Anterior cingulate cortex (tissue), 58 donors: Measurements from ENCODE around the gene OBSCN.

ENCODE experiments used
- DNase-seq, 58 donors: peaks; one replicate each; lab custom pipeline; 2025; lab: John Stamatoyannopoulos, UW

OBSCN gene

GRCh38 chr1:228361314-228362140, 153.7 kb downstream of the OBSCN start:
- no peak for DNase-seq

DNA sequence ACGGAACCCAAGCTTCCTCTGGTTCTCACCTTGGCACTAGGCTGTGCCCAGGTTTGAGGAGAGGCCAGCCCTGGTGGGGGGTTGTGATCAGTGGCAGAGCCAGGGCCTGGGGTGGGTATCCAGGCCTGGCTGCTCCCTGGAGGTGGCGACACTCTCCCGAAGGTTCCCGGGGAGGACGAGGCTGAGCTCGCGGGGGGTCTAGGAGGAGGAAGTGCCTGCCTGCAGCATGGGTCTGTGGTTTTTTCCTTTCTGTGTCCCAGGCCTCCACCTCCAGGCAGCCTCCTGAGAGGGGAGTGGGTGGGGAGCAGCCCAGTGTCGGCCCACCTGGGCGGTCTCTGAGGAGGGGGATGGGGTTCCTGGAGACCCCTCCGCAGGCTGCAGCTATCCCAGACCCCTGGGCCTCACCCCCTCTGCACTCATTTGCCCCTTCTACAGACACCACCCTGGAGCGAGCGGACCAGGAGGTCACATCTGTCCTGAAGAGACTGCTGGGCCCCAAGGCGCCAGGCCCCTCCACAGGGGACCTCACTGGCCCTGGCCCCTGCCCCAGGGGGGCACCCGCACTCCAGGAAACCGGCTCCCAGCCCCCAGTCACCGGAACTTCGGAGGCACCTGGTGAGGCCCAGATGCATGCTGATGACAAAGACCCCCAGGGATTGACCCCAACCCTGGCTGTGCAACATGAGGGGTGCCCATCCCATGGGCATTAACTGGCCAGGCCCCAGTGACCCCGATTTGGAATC, 154.5 kb downstream of the OBSCN start:
- no peak for DNase-seq

- no peak for DNase-seq
These were observed 155.1 kb downstream of the OBSCN start for GRCh38 chr1:228362884-228363450.

- DNase-seq: no peak
These were observed 155.8 kb downstream of the OBSCN start for GRCh38 chr1:228363686-228364067.

DNA sequence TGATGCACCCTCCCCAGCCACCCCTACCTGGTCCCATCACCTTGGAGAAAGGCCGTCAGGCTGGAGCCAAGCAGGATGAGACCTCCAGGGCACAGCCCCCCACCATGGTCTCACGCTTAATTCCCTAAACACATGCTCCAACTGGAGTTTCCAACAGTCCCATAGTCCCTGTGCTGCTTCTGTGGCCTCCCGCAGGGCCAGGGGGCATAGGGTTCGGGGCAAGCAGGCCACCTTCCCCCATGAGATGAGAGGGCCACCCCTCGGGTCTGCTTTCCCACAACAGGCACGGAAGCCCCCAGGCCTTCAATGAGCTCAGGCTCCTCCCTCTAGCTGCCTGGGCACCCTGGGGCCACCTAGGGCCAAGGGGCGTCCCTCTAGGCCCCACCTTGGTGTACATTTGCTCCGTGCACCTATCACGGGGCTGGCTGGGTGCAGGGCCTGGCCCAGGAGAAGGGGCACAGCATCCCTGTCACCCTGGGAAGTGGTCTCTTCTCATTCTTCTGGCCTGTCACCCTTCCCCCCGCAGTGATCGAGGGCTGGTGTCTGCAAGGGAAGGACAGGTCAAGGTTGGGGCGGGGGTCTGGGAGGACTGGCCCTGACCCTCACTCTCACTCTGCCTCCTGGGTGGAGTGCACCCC, 156.3 kb downstream of the OBSCN start:
- DNase-seq: no peak

DNA sequence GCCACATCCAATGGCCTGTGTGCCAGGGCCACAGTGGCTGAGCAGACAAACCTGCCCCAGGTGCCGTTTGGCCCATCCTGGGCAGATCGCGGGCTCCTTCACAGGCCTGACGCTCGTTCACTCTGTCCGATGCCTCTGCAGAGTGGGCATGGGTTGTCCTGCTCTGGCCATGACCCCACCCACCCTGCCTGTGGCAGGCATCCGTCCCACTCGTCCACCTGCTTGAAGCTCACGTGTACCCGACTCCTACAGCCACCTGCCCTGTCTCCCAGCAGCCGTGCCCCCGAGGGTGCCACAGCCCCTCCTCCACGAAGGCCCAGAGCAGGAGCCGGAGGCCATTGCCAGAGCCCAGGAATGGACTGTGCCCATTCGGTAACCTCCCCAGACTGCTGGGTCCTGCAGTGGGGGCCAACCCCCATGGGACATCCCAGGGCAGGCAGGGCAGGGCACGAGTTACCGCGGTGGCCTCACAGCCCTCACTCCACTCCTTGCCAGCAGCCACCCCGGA, 156.9 kb downstream of the OBSCN start:
- DNase-seq: no peak

- DNase-seq: no peak
These were observed 157.6 kb downstream of the OBSCN start for GRCh38 chr1:228365271-228366061.

GRCh38 chr1:228366062-228366865, 158.4 kb downstream of the OBSCN start:
- no peak for DNase-seq

GRCh38 chr1:228366866-228367741, 159.3 kb downstream of the OBSCN start:
- no peak for DNase-seq

DNA sequence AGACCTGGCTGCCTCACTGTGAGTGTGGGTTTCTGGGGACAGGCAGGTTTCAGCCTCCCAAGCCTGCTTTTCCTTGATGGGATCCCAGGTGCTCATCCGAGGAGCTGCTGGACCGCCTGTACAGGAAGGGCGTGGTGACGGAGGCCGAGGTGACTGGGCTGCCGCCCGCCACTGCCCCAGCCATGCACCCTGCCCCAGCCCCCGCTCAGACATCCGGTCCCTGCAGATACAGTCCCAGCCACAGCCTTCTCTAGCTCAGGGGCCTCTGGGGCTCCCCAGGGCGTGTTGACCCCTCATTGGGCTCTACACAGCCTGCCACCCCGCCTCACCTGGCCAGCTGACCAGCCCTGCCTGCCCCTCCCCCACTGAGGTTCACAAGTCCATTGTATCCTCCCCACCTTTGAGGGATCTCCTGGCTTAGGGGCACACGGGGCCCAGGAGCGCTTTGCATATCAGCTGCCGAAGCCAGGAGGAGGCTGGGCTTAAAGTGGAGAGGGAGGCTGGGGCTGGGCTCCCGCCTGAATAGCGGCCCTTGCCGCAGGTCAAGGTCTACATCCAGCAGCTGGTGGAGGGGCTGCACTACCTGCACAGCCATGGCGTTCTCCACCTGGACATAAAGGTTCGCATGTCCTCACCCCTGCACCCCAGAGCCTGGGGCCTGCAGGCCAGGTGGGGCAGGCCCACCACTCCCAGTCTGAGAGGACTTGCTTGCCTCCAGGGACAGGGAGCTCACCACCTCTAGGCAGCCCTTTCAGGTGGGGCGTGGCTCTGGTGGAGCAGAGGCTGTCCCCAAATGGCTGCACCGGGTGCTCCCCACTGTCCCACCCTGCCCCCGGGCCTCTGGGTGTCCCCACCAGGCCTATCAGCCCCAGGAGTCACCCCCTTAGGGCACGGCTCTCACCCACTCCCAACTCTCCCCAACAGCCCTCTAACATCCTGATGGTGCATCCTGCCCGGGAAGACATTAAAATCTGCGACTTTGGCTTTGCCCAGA, 160.3 kb downstream of the OBSCN start:
- DNase-seq: no peak

DNA sequence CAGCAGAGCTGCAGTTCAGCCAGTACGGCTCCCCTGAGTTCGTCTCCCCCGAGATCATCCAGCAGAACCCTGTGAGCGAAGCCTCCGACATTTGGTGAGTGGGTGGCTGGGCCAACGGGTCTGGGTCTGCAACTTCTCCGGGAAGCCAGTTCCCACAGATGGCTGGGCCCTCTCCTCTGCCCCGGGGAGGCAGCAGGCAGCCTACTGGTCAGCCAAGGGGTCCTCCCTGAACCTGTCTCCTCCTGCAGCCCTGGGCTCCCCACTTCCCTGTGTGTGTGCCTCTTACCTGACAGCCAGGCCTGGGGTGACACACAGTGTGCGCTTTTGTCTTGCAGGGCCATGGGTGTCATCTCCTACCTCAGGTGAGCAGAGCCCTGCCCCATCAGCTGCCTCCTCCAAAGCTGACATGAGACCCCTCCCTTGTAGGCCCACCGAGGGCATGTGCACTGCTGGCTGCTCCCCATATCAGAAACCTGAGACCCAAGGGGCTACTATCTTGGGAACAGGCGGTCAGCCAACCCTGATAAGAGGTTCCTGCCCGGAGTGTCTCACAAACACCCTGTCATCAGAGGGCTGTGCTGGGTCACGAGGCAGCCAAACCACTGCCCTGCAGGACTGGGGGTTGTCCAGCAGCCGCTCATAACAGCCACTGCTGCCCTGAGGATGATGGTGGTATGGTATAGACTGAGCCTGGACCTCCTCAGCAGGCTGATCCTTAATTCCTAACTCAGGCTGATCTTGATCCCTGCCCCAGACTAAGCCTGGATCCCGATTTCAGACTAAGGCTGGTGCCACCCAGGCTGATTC, 161.2 kb downstream of the OBSCN start:
- DNase-seq: no peak

GRCh38 chr1:228369608-228370438, 162.0 kb downstream of the OBSCN start:
- DNase-seq: no peak

DNA sequence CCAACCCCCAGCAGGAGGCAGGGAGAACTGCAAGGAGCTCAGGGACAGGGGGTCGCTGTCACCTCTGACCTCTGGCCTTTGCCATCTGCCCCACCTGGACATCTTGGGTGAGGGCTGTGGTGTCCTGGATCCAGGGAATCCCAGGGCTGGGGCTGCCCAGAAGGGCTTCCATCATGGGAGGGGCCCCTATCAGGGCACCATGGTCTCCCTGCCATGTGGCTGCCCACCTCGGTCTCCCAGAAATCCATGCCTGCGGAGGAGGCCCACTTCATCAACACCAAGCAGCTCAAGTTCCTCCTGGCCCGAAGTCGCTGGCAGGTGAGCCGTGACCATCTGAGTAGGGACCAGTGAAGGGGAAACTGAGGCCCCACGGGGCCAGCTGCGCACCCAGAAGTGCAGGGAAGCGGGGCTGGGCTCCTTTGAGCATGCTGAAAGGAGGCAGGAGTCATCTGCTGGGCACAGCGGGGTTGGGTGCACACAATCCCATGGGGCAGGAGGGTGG, 162.6 kb downstream of the OBSCN start:
- DNase-seq: no peak

- no peak for DNase-seq
These were observed 163.3 kb downstream of the OBSCN start for GRCh38 chr1:228370941-228371740.
